DOHH2 (cell line): Measurements from ENCODE around the gene REC114.

Experiments used
- EZH2phosphoT487 ChIP-seq: fragments of 200-600 bp; sonication (generic); IDR thresholded peaks from 2 replicates; pipeline ENCODE4 v1.6.1; 2017; ENCODE audit warnings: borderline replicate concordance, mild to moderate bottlenecking, antibody characterized with exemption, low read length, moderate library complexity, mixed read lengths
- TF ChIP-seq, protein P1 (sequence below): fragments of 200-600 bp; sonication (generic); IDR thresholded peaks from one replicate; pipeline ENCODE4 v1.5.1; 2014; ENCODE audit warnings: antibody characterized with exemption, mild to moderate bottlenecking, low read depth, low read length; ENCODE audit not compliant: poor library complexity, severe bottlenecking

DNA sequence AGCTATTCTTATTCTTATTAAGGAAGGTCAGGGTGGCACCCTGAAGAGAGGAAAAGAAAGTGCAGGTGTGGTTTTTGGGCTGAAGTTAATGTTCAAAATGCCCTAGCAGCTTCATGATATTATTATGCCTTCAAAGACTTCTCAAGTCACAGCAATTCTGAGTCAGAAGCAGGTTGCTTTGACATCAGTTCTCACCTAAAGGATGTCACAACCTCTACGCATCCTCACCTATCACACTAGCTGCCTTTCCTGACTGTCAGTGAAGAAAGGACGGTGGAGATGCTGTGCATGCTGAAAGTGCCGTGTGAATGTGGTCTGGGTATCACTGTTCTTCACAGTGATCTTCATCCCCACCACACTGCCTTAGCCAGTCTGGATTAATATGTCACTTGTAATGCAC lies 140.6 kb downstream of the REC114 start:
- TF ChIP-seq, protein P1, sequence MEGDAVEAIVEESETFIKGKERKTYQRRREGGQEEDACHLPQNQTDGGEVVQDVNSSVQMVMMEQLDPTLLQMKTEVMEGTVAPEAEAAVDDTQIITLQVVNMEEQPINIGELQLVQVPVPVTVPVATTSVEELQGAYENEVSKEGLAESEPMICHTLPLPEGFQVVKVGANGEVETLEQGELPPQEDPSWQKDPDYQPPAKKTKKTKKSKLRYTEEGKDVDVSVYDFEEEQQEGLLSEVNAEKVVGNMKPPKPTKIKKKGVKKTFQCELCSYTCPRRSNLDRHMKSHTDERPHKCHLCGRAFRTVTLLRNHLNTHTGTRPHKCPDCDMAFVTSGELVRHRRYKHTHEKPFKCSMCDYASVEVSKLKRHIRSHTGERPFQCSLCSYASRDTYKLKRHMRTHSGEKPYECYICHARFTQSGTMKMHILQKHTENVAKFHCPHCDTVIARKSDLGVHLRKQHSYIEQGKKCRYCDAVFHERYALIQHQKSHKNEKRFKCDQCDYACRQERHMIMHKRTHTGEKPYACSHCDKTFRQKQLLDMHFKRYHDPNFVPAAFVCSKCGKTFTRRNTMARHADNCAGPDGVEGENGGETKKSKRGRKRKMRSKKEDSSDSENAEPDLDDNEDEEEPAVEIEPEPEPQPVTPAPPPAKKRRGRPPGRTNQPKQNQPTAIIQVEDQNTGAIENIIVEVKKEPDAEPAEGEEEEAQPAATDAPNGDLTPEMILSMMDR = no peak
- no peak for TF ChIP-seq EZH2phosphoT487
